ENCODE measurements around the gene HSPA2.
"Not testable (repeated sequence)": the region's sequence is repeated elsewhere in the genome, so short reads cannot be mapped to it uniquely, and the experiment has no call there.

Gene HSPA2

GRCh38 chr14:64513271-64513670 lies 27.3 kb upstream of the HSPA2 start:
- TF ChIP-seq CTCF (IDR thresholded peaks at IDR 0.05; ENCODE audit: low read length, missing control alignments): no peak
- H3K4me3 ChIP-seq (replicated peaks; ENCODE audit: low read depth, low read length): no peak overlapping the region
- no peak for DNase-seq (ENCODE audit: low read depth)

- no peak for TF ChIP-seq CTCF (IDR thresholded peaks at IDR 0.05; ENCODE audit: low read length, missing control alignments)
- no peak for DNase-seq (ENCODE audit: low read depth)
- H3K4me3 ChIP-seq (replicated peaks; ENCODE audit: low read depth, low read length): no peak overlapping the region
Measured at GRCh38 chr14:64515053-64515452, 25.5 kb upstream of the HSPA2 start.

DNA sequence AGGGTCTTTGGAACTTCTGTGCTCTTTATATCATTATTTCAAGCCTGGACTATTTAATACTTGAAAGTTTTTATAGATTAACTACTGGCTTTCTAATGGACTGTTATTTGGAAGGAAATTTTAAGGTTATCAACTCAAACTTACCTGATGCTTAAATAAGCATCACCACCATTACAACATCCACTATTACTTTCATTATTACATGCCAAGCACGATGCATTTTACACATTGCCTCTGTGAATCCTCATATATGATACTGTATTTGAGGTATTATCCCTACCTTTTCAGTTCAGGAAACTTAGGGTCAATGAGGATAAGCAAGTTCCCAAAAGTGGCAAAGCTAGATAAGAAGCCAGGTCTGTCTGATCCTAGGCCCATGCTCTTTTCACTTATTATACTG lies 23.6 kb upstream of the HSPA2 start:
- DNase-seq (ENCODE audit: low read depth): no peak
- H3K4me3 ChIP-seq (replicated peaks; ENCODE audit: low read depth, low read length): no peak overlapping the region
- no peak for TF ChIP-seq CTCF (IDR thresholded peaks at IDR 0.05; ENCODE audit: low read length, missing control alignments)

DNA sequence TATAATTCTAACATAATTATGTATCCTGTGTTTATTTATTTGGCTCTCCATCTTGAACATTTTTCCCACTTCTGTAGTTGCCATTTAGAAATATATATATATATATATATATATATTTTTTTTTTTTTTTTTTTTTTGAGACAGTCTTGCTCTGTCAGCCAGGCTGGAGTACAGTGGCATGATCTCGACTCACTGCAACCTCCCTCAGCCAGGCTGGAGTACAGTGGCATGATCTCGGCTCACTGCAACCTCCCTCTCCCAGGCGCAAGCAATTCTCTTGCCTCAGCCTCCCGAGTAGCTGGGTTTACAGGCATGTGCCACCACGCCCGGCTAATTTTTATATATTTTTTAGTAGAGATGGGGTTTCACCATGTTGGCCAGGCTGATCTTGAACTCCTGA lies 22.9 kb upstream of the HSPA2 start:
- H3K4me3 ChIP-seq (replicated peaks; ENCODE audit: low read depth, low read length): not testable (repeated sequence)

GRCh38 chr14:64518229-64518628 lies 22.3 kb upstream of the HSPA2 start:
- DNase-seq (ENCODE audit: low read depth): no peak
- no peak for TF ChIP-seq CTCF (IDR thresholded peaks at IDR 0.05; ENCODE audit: low read length, missing control alignments)
- no peak overlapping the region for H3K4me3 ChIP-seq (replicated peaks; ENCODE audit: low read depth, low read length)

More for the DNA sequence above, 22.9 kb upstream of the HSPA2 start:
- DNase-seq (ENCODE audit: low read depth): not testable (repeated sequence)

GRCh38 chr14:64520699-64521098 lies 19.8 kb upstream of the HSPA2 start:
- no peak for DNase-seq (ENCODE audit: low read depth)
- H3K4me3 ChIP-seq (replicated peaks; ENCODE audit: low read depth, low read length): no peak overlapping the region
- TF ChIP-seq CTCF (IDR thresholded peaks at IDR 0.05; ENCODE audit: low read length, missing control alignments): no peak

DNA sequence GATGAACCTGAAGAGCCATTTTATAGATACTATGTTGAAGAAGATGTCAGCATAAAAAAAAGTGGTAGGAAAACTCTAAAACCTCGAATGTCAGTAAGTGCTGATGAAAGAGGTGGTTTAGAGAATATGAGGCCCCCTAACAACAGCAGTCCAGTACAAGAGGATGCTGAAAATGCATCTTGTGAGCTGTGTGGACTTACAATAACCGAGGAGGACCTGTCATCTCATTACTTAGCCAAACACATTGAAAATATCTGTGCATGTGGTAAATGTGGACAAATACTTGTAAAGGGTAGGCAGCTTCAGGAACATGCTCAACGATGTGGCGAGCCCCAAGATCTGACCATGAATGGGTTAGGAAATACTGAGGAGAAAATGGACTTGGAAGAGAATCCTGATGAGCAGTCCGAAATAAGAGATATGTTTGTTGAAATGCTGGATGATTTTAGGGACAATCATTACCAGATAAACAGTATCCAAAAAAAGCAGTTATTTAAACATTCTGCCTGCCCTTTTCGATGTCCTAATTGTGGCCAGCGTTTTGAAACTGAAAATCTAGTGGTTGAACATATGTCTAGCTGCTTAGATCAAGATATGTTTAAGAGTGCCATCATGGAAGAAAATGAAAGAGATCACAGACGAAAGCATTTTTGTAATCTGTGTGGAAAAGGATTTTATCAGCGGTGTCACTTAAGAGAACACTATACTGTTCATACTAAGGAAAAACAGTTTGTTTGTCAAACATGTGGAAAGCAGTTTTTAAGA lies 17.8 kb upstream of the HSPA2 start:
- no peak overlapping the region for H3K4me3 ChIP-seq (replicated peaks; ENCODE audit: low read depth, low read length)
- DNase-seq (ENCODE audit: low read depth): no peak
- TF ChIP-seq CTCF (IDR thresholded peaks at IDR 0.05; ENCODE audit: low read length, missing control alignments): no peak

Data from fibroblast of pulmonary artery (primary cell).